ENCODE measurements around the gene CCDC197. TPM values are rescaled to one million over a fixed set of nuclear protein-coding genes. Genes with fewer than 3 reads are reported as not detected.

The CCDC197 gene
- total RNA-seq, 1 experiment from 2014 or later, result not detected

DNA sequence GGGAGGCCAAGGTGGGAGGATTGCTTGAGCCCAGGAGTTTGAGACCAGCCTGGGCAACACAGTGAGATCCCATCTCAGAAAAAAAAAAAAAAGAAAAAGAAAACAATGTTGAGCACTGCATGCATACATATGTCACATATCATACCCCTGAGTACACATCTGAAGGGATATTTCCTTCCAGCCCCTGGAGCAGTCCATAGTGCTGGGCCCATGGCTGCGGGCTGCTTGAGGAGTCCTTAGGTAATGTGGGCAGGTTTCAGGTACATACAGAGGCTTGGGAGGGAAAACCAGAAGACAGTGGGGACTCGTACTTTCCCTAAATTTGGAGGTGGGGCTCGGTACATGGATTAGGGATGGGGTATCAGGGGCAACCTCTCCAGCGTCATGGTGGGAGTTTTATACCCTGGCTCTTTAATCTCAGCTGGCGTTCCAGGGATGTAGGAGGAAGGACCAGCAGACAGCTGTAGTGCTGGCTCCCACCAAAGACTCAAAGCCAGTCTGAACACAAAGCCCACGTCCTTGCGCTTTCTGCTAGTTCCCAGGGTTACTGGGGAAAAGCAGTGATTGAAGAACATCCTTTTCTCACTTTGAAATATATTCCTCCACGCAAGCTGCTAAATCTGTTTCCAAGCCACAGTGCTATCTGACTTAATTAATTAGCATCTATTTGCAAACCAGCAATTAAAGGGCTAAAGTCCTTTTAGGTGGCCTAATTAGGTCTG, 34.2 kb downstream of the CCDC197 start:
- H3K9me3 Mint-ChIP-seq, result peaks cover 16% of the 10 kb centered on the region
- POLR2A ChIA-PET, result no interaction called here
- H3K4me3 Mint-ChIP-seq, result no peak overlapping the region
- peaks cover 17% of the 10 kb centered on the region for H3K36me3 Mint-ChIP-seq
- no peaks in the 10 kb centered on the region for H3K27me3 Mint-ChIP-seq (ENCODE audit: low read depth)
- TF ChIP-seq, protein P1, sequence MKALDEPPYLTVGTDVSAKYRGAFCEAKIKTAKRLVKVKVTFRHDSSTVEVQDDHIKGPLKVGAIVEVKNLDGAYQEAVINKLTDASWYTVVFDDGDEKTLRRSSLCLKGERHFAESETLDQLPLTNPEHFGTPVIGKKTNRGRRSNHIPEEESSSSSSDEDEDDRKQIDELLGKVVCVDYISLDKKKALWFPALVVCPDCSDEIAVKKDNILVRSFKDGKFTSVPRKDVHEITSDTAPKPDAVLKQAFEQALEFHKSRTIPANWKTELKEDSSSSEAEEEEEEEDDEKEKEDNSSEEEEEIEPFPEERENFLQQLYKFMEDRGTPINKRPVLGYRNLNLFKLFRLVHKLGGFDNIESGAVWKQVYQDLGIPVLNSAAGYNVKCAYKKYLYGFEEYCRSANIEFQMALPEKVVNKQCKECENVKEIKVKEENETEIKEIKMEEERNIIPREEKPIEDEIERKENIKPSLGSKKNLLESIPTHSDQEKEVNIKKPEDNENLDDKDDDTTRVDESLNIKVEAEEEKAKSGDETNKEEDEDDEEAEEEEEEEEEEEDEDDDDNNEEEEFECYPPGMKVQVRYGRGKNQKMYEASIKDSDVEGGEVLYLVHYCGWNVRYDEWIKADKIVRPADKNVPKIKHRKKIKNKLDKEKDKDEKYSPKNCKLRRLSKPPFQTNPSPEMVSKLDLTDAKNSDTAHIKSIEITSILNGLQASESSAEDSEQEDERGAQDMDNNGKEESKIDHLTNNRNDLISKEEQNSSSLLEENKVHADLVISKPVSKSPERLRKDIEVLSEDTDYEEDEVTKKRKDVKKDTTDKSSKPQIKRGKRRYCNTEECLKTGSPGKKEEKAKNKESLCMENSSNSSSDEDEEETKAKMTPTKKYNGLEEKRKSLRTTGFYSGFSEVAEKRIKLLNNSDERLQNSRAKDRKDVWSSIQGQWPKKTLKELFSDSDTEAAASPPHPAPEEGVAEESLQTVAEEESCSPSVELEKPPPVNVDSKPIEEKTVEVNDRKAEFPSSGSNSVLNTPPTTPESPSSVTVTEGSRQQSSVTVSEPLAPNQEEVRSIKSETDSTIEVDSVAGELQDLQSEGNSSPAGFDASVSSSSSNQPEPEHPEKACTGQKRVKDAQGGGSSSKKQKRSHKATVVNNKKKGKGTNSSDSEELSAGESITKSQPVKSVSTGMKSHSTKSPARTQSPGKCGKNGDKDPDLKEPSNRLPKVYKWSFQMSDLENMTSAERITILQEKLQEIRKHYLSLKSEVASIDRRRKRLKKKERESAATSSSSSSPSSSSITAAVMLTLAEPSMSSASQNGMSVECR (CRISPR knock-in tag; IDR thresholded peaks at IDR 0.05; ENCODE audit: borderline replicate concordance), result no peak
- TF ChIP-seq, protein P2, sequence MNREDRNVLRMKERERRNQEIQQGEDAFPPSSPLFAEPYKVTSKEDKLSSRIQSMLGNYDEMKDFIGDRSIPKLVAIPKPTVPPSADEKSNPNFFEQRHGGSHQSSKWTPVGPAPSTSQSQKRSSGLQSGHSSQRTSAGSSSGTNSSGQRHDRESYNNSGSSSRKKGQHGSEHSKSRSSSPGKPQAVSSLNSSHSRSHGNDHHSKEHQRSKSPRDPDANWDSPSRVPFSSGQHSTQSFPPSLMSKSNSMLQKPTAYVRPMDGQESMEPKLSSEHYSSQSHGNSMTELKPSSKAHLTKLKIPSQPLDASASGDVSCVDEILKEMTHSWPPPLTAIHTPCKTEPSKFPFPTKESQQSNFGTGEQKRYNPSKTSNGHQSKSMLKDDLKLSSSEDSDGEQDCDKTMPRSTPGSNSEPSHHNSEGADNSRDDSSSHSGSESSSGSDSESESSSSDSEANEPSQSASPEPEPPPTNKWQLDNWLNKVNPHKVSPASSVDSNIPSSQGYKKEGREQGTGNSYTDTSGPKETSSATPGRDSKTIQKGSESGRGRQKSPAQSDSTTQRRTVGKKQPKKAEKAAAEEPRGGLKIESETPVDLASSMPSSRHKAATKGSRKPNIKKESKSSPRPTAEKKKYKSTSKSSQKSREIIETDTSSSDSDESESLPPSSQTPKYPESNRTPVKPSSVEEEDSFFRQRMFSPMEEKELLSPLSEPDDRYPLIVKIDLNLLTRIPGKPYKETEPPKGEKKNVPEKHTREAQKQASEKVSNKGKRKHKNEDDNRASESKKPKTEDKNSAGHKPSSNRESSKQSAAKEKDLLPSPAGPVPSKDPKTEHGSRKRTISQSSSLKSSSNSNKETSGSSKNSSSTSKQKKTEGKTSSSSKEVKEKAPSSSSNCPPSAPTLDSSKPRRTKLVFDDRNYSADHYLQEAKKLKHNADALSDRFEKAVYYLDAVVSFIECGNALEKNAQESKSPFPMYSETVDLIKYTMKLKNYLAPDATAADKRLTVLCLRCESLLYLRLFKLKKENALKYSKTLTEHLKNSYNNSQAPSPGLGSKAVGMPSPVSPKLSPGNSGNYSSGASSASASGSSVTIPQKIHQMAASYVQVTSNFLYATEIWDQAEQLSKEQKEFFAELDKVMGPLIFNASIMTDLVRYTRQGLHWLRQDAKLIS (CRISPR knock-in tag; IDR thresholded peaks at IDR 0.05; ENCODE audit: borderline replicate concordance), result no peak
- no peak for TF ChIP-seq TEAD4 (CRISPR knock-in tag; IDR thresholded peaks at IDR 0.05)
- no peak for TF ChIP-seq NR1H2 (CRISPR knock-in tag; IDR thresholded peaks at IDR 0.05)
- TF ChIP-seq TCF7 (CRISPR knock-in tag; IDR thresholded peaks at IDR 0.05; ENCODE audit: low read depth), result no peak
- TF ChIP-seq, protein P3, sequence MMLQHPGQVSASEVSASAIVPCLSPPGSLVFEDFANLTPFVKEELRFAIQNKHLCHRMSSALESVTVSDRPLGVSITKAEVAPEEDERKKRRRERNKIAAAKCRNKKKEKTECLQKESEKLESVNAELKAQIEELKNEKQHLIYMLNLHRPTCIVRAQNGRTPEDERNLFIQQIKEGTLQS (CRISPR knock-in tag; conservative IDR thresholded peaks at IDR 0.05), result no peak
- TF ChIP-seq, protein P4, sequence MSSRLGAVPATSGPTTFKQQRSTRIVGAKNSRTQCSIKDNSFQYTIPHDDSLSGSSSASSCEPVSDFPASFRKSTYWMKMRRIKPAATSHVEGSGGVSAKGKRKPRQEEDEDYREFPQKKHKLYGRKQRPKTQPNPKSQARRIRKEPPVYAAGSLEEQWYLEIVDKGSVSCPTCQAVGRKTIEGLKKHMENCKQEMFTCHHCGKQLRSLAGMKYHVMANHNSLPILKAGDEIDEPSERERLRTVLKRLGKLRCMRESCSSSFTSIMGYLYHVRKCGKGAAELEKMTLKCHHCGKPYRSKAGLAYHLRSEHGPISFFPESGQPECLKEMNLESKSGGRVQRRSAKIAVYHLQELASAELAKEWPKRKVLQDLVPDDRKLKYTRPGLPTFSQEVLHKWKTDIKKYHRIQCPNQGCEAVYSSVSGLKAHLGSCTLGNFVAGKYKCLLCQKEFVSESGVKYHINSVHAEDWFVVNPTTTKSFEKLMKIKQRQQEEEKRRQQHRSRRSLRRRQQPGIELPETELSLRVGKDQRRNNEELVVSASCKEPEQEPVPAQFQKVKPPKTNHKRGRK (CRISPR knock-in tag; IDR thresholded peaks at IDR 0.05; ENCODE audit: borderline replicate concordance), result no peak
- TF ChIP-seq, protein P5, sequence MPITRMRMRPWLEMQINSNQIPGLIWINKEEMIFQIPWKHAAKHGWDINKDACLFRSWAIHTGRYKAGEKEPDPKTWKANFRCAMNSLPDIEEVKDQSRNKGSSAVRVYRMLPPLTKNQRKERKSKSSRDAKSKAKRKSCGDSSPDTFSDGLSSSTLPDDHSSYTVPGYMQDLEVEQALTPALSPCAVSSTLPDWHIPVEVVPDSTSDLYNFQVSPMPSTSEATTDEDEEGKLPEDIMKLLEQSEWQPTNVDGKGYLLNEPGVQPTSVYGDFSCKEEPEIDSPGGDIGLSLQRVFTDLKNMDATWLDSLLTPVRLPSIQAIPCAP (CRISPR knock-in tag; IDR thresholded peaks at IDR 0.05), result no peak
- TF ChIP-seq, protein P6, sequence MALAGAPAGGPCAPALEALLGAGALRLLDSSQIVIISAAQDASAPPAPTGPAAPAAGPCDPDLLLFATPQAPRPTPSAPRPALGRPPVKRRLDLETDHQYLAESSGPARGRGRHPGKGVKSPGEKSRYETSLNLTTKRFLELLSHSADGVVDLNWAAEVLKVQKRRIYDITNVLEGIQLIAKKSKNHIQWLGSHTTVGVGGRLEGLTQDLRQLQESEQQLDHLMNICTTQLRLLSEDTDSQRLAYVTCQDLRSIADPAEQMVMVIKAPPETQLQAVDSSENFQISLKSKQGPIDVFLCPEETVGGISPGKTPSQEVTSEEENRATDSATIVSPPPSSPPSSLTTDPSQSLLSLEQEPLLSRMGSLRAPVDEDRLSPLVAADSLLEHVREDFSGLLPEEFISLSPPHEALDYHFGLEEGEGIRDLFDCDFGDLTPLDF (CRISPR knock-in tag; IDR thresholded peaks at IDR 0.05), result no peak
- TF ChIP-seq CREM (CRISPR knock-in tag; IDR thresholded peaks at IDR 0.05), result no peak
- ATAC-seq (no peak), DNase-seq (ENCODE audit: low spot score) (no peak)
- no peak overlapping the region for H3K27ac Mint-ChIP-seq
- H3K4me1 Mint-ChIP-seq, result no peaks in the 10 kb centered on the region; the same call in 1 of the 2 replicates
- CTCF ChIA-PET, result interaction anchor here (0.9 kb wide), 1 partner anchor 91 kb away, joined by 5 read pairs; no protein-coding TSS in a partner anchor

DNA sequence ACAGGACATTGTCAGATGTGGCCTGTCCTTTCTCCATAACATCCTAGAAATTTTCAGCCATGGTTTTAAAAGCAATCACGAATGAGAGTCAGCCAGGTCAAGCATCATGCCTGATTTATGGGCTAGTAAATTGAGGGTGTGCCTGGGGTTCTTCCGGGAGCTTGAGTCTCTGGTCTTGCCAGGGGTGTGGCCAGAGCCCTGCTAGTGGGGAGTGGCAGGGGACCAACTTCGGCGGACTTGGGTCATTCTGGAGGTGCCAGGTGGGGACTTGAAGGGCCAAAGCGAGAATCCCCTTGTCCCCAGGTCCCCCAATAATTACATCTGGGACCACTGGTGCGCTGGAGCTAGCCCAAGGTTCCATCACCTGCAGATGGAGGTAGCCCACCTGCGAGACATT, 34.8 kb downstream of the CCDC197 start:
- Mint-ChIP-seq H3K36me3 (peaks cover 19% of the 10 kb centered on the region), H3K27ac (no peak overlapping the region), H3K4me1 (peaks cover 2% of the 10 kb centered on the region), H3K4me3 (no peak overlapping the region), H3K9me3 (peaks cover 16% of the 10 kb centered on the region), H3K27me3 (ENCODE audit: low read depth) (no peaks in the 10 kb centered on the region)
- CTCF ChIA-PET, result interaction anchor here (0.9 to 1.1 kb wide), 2 partner anchors 47 to 92 kb away, joined by 3 to 5 read pairs; no protein-coding TSS in a partner anchor
- POLR2A ChIA-PET, result no interaction called here
- DNase-seq (ENCODE audit: low spot score) (no peak), ATAC-seq (no peak)
- TF ChIP-seq ZNF219 (CRISPR knock-in tag; IDR thresholded peaks at IDR 0.05; ENCODE audit: borderline replicate concordance) (no peak), ZNF232 (CRISPR knock-in tag; IDR thresholded peaks at IDR 0.05) (no peak)
- TF ChIP-seq, protein P7, sequence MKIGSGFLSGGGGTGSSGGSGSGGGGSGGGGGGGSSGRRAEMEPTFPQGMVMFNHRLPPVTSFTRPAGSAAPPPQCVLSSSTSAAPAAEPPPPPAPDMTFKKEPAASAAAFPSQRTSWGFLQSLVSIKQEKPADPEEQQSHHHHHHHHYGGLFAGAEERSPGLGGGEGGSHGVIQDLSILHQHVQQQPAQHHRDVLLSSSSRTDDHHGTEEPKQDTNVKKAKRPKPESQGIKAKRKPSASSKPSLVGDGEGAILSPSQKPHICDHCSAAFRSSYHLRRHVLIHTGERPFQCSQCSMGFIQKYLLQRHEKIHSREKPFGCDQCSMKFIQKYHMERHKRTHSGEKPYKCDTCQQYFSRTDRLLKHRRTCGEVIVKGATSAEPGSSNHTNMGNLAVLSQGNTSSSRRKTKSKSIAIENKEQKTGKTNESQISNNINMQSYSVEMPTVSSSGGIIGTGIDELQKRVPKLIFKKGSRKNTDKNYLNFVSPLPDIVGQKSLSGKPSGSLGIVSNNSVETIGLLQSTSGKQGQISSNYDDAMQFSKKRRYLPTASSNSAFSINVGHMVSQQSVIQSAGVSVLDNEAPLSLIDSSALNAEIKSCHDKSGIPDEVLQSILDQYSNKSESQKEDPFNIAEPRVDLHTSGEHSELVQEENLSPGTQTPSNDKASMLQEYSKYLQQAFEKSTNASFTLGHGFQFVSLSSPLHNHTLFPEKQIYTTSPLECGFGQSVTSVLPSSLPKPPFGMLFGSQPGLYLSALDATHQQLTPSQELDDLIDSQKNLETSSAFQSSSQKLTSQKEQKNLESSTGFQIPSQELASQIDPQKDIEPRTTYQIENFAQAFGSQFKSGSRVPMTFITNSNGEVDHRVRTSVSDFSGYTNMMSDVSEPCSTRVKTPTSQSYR (CRISPR knock-in tag; IDR thresholded peaks at IDR 0.05), result no peak
- TF ChIP-seq, protein P8, sequence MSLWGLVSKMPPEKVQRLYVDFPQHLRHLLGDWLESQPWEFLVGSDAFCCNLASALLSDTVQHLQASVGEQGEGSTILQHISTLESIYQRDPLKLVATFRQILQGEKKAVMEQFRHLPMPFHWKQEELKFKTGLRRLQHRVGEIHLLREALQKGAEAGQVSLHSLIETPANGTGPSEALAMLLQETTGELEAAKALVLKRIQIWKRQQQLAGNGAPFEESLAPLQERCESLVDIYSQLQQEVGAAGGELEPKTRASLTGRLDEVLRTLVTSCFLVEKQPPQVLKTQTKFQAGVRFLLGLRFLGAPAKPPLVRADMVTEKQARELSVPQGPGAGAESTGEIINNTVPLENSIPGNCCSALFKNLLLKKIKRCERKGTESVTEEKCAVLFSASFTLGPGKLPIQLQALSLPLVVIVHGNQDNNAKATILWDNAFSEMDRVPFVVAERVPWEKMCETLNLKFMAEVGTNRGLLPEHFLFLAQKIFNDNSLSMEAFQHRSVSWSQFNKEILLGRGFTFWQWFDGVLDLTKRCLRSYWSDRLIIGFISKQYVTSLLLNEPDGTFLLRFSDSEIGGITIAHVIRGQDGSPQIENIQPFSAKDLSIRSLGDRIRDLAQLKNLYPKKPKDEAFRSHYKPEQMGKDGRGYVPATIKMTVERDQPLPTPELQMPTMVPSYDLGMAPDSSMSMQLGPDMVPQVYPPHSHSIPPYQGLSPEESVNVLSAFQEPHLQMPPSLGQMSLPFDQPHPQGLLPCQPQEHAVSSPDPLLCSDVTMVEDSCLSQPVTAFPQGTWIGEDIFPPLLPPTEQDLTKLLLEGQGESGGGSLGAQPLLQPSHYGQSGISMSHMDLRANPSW (CRISPR knock-in tag; conservative IDR thresholded peaks at IDR 0.05; ENCODE audit: low read depth), result no peak

Data from WTC11 (cell line).